HG03571 (cell line): ENCODE measurements around the gene CTSF.
"Not testable (repeated sequence)": the region's sequence is repeated elsewhere in the genome, so short reads cannot be mapped to it uniquely, and the experiment has no call there.

Source experiments
- ATAC-seq: cut with Tn5 transposase; IDR thresholded peaks from one replicate; pipeline ENCODE4 v1.9.1; 2021; ENCODE audit not compliant: unreplicated experiment

The CTSF gene

GRCh38 chr11:66540598-66540997 is 27.8 kb downstream of the CTSF start:
- ATAC-seq = not testable (repeated sequence)

- ATAC-seq = no peak
Measured at GRCh38 chr11:66539870-66540213, 28.6 kb downstream of the CTSF start.

- ATAC-seq = no peak
Measured at GRCh38 chr11:66539170-66539869, 29.1 kb downstream of the CTSF start.

GRCh38 chr11:66532784-66533183 is 35.6 kb downstream of the CTSF start:
- ATAC-seq = no peak

- no peak for ATAC-seq
Measured at GRCh38 chr11:66531841-66532240, 36.6 kb downstream of the CTSF start.

- no peak for ATAC-seq
Measured at GRCh38 chr11:66530927-66531709, 37.3 kb downstream of the CTSF start.

- no peak for ATAC-seq
Measured at GRCh38 chr11:66529655-66530054, 38.8 kb downstream of the CTSF start.

GRCh38 chr11:66529069-66529468 is 39.3 kb downstream of the CTSF start:
- ATAC-seq = no peak

GRCh38 chr11:66524304-66525040 is 43.9 kb downstream of the CTSF start:
- no peak for ATAC-seq

GRCh38 chr11:66523611-66524010 is 44.8 kb downstream of the CTSF start:
- ATAC-seq = no peak
